ENCODE results near the gene TDRD10.

DNA sequence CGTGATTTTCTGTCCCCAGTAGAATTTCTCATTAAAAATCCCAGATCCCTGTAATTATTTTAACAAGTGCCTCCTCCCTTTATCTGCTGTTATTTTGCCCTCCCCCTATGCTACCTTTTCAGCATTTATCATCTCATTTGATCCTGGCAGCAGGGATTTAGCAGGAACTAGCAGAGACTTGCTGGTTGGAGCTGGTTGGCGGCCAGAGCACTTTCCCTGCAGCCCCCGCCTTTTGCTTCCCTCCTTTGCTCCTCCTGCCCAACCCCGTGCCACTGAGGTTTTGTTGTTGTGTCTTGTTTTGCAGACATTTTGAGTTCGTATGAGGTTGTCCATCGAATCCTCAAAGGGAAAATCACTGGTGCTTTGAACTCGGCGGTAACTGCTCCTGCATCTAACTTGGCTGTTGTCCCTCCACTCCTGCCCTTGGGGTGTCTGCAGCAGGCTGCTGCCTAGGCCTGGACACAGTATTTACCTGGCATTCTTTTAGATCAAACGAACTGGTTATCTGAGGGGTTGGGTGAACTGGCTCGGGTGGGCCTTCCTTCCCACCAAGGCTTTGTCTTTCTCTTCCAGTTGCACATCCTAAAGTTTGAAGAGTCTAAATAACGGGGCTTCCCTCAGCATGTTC is 45.2 kb downstream of the TDRD10 start:
- TF ChIP-seq, protein P1, sequence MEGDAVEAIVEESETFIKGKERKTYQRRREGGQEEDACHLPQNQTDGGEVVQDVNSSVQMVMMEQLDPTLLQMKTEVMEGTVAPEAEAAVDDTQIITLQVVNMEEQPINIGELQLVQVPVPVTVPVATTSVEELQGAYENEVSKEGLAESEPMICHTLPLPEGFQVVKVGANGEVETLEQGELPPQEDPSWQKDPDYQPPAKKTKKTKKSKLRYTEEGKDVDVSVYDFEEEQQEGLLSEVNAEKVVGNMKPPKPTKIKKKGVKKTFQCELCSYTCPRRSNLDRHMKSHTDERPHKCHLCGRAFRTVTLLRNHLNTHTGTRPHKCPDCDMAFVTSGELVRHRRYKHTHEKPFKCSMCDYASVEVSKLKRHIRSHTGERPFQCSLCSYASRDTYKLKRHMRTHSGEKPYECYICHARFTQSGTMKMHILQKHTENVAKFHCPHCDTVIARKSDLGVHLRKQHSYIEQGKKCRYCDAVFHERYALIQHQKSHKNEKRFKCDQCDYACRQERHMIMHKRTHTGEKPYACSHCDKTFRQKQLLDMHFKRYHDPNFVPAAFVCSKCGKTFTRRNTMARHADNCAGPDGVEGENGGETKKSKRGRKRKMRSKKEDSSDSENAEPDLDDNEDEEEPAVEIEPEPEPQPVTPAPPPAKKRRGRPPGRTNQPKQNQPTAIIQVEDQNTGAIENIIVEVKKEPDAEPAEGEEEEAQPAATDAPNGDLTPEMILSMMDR (IDR thresholded peaks at IDR 0.05) = no peak
- TF ChIP-seq ZFX (IDR thresholded peaks at IDR 0.05; ENCODE audit: borderline replicate concordance) = no peak

Data from 22Rv1 (cell line).